HepG2 (cell line): Measurements from ENCODE around the gene PTPRD. TPM values are rescaled to one million over a fixed set of nuclear protein-coding genes. Genes with fewer than 3 reads are reported as not detected.

Experiments
- ATAC-seq: fragments of 200-7000 bp; cut with Tn5 transposase; 3 replicates; pipeline ENCODE4 v1.9.1; 2020; ENCODE audit warnings: mild to moderate bottlenecking, moderate library complexity
- BruUV-seq: library from RNA; stranded (reverse); fragments of 400-500 nt; replicated peaks from 2 replicates; lab custom pipeline; 2021; lab: Mats Ljungman, UMichigan
- CTCF ChIA-PET: fragments of 300-600 bp; formaldehyde crosslinking; extraction: SDS; loops from one replicate; lab custom pipeline; 2021; ENCODE audit warnings: low total read pairs, inconsistent platforms, low intra/inter-chr PET ratio; lab: Yijun Ruan, JAX
- POLR2A ChIA-PET: fragments of 350-600 bp; sonication (Branson Sonifier 250); formaldehyde crosslinking; loops from one replicate; lab custom pipeline; 2020; ENCODE audit warnings: antibody characterized with exemption, inconsistent platforms; lab: Yijun Ruan, JAX
- DNase-seq: peaks from one replicate; pipeline ENCODE4 v3.0.0-alpha.2; 2015; ENCODE audit warnings: low spot score
- FAIRE-seq: peaks from 3 replicates; lab custom pipeline; 2011; peaks lifted over from hg19 to GRCh38; lab: Jason Lieb, UNC
- H2AFZ ChIP-seq: one replicate; pipeline ENCODE4 v1.6.1; 2011; ENCODE audit warnings: low read length, inconsistent platforms
- H3K27ac ChIP-seq: fragments of 300-600 bp; 3 replicates; pipeline ENCODE4 v1.8.0; 2011; ENCODE audit warnings: mixed run types, mild to moderate bottlenecking, mixed read lengths, low read length, inconsistent platforms; ENCODE audit not compliant: insufficient read depth; ENCODE audit errors: extremely low read length
- H3K27me3 ChIP-seq, 2 experiments: fragments of 200-600 bp in 1 of 2; 2 replicates in 1 of 2; 3 replicates in 1 of 2; pipeline versions ENCODE4 v1.6.0 to v1.8.0; 2011; ENCODE audit warnings: low read length in 2 of 2, mild to moderate bottlenecking in 2 of 2, moderate library complexity in 2 of 2, inconsistent platforms in 1 of 2; ENCODE audit not compliant: insufficient read depth in 2 of 2, control insufficient read depth in 1 of 2
- H3K36me3 ChIP-seq, 2 experiments: fragments of 200-600 bp in 1 of 2; replicated peaks in 1 of 2; 2 replicates in 1 of 2; 3 replicates in 1 of 2; pipeline versions ENCODE4 v1.5.1 to v1.8.0; 2011; ENCODE audit warnings: low read length in 2 of 2, inconsistent platforms in 1 of 2; ENCODE audit not compliant: insufficient read depth in 2 of 2, control insufficient read depth in 1 of 2
- H3K4me1 ChIP-seq: 2 replicates; pipeline ENCODE4 v1.5.1; 2012; ENCODE audit warnings: low read length, inconsistent platforms; ENCODE audit not compliant: insufficient read depth
- H3K4me2 ChIP-seq: 2 replicates; pipeline ENCODE4 v1.6.0; 2011; ENCODE audit warnings: low read depth, low read length, inconsistent platforms
- H3K4me3 ChIP-seq, 3 experiments: fragments of 200-600 bp in 1 of 3; sonication (generic), shearing (Covaris generic) in 1 of 3; replicated peaks in 1 of 3; 2 replicates each; pipeline ENCODE4 v1.5.1; 2011 to 2016; ENCODE audit warnings: low read length in 3 of 3, inconsistent platforms in 2 of 3, low read depth in 2 of 3, mild to moderate bottlenecking in 2 of 3, control low read depth in 1 of 3, mixed read lengths in 1 of 3; ENCODE audit not compliant: insufficient read depth in 1 of 3
- H3K79me2 ChIP-seq: one replicate; pipeline ENCODE4 v1.6.1; 2011; ENCODE audit warnings: low read length, inconsistent platforms; ENCODE audit not compliant: insufficient read depth
- H3K9ac ChIP-seq: 2 replicates; pipeline ENCODE4 v1.6.0; 2011; ENCODE audit warnings: mild to moderate bottlenecking, low read depth, low read length, inconsistent platforms; ENCODE audit not compliant: insufficient read depth
- H3K9me3 ChIP-seq: 2 replicates; pipeline ENCODE4 v1.5.1; 2012; ENCODE audit warnings: mild to moderate bottlenecking, low read length
- H4K20me1 ChIP-seq: 2 replicates; pipeline ENCODE4 v1.6.0; 2011; ENCODE audit warnings: inconsistent platforms, mild to moderate bottlenecking, low read length, moderate library complexity; ENCODE audit not compliant: insufficient read depth
- CREB1 ChIP-seq, 2 experiments: fragments of 450-650 bp in 1 of 2; IDR thresholded peaks; 2 replicates each; pipeline ENCODE4 v1.6.1; 2016 to 2017; ENCODE audit warnings: control low read depth in 1 of 2, mild to moderate bottlenecking in 1 of 2, missing compliant biosample characterization in 1 of 2, missing genetic modification characterization in 1 of 2
- FOXA1 ChIP-seq, 2 experiments: fragments of 450-650 bp in 1 of 2; sonication (generic) in 1 of 2; formaldehyde crosslinking in 1 of 2; IDR thresholded peaks; 2 replicates each; pipeline versions ENCODE4 v1.4.0 to v1.6.1; 2016 to 2020; ENCODE audit warnings: missing genetic modification reagents in 1 of 2
- FOXO1 ChIP-seq: sonication (generic); formaldehyde crosslinking; IDR thresholded peaks from 2 replicates; pipeline ENCODE4 v1.4.0; 2020; ENCODE audit warnings: missing genetic modification reagents
- HDAC2 ChIP-seq: sonication (generic); formaldehyde crosslinking; IDR thresholded peaks from 2 replicates; pipeline ENCODE4 v1.4.0; 2020; ENCODE audit warnings: missing genetic modification reagents
- KLF6 ChIP-seq: IDR thresholded peaks from 2 replicates; pipeline ENCODE4 v1.8.0; 2016; ENCODE audit warnings: missing biosample characterization, missing genetic modification reagents
- PAWR ChIP-seq: sonication (generic); formaldehyde crosslinking; IDR thresholded peaks from 2 replicates; pipeline ENCODE4 v1.4.0; 2020; ENCODE audit warnings: missing genetic modification reagents, mild to moderate bottlenecking, borderline replicate concordance
- RARG ChIP-seq: sonication (generic); formaldehyde crosslinking; IDR thresholded peaks from 2 replicates; pipeline ENCODE4 v1.4.0; 2020; ENCODE audit warnings: low read depth, mild to moderate bottlenecking, missing genetic modification reagents
- RNF2 ChIP-seq: fragments of 450-650 bp; conservative IDR thresholded peaks from 2 replicates; pipeline ENCODE4 v1.6.1; 2016; ENCODE audit warnings: low read depth
- TFE3 ChIP-seq: IDR thresholded peaks from 2 replicates; pipeline ENCODE4 v1.6.1; 2016
- WIZ ChIP-seq: sonication (generic); formaldehyde crosslinking; IDR thresholded peaks from 2 replicates; pipeline ENCODE4 v1.5.1; 2020; ENCODE audit warnings: mild to moderate bottlenecking, missing genetic modification reagents
- YEATS4 ChIP-seq: sonication (generic); formaldehyde crosslinking; IDR thresholded peaks from 2 replicates; pipeline ENCODE4 v1.4.0; 2020; ENCODE audit warnings: missing genetic modification reagents, borderline replicate concordance
- ZBTB42 ChIP-seq: sonication (generic); formaldehyde crosslinking; IDR thresholded peaks from 2 replicates; pipeline ENCODE4 v1.5.0; 2020; ENCODE audit warnings: mild to moderate bottlenecking, missing genetic modification reagents
- ZNF317 ChIP-seq: sonication (generic); formaldehyde crosslinking; IDR thresholded peaks from 2 replicates; pipeline ENCODE4 v1.5.0; 2020; ENCODE audit warnings: mild to moderate bottlenecking, missing genetic modification reagents
- ZNF543 ChIP-seq: sonication (generic); formaldehyde crosslinking; IDR thresholded peaks from 2 replicates; pipeline ENCODE4 v1.4.0; 2020; ENCODE audit warnings: mild to moderate bottlenecking, missing genetic modification reagents
- ZNF720 ChIP-seq: sonication (generic); formaldehyde crosslinking; IDR thresholded peaks from 2 replicates; pipeline ENCODE4 v1.4.0; 2020; ENCODE audit warnings: missing genetic modification reagents
- WGBS: methylation state at CpG from one replicate; pipeline ENCODE4 v1.1.6; 2017; ENCODE audit warnings: low lambda C conversion rate; 5-methylcytosine and 5-hydroxymethylcytosine counted together
- in situ Hi-C: cut with HindIII; loops from 2 replicates; pipeline ENCODE4 v1.10.0; 2017; ENCODE audit warnings: low pct_unique_long_range_greater_than_20kb; ENCODE audit not compliant: extremely low pct_ligation_motif_present
- intact Hi-C: fragments of 100-400 bp; cut with micrococcal nuclease; formaldehyde crosslinking; loops from one replicate; pipeline ENCODE4 v1.10.0; 2022; ENCODE audit not compliant: unreplicated experiment
- polyA plus RNA-seq, 8 experiments: library from polyadenylated mRNA; depleted of rRNA in 3 of 8; stranded (reverse) in 7 of 8; unstranded in 1 of 8; fragments of >200 nt; fragmentation: Illumina TruSeq in 4 of 8; extraction: Trizol in 4 of 8; gene quantifications; 2 replicates each; pipeline versions ENCODE4 v1.2.1 to v1.2.3, GENCODE V29; 2011 to 2016; ENCODE audit warnings: low read depth in 4 of 8, missing spikeins in 1 of 8, mixed read lengths in 1 of 8; ENCODE audit not compliant: insufficient read depth in 1 of 8
- total RNA-seq, 5 experiments: library from RNA; depleted of rRNA; stranded (reverse); fragments of >200 nt; fragmentation: Illumina TruSeq; extraction: Trizol; gene quantifications; 2 replicates each; pipeline ENCODE4 v1.2.3, GENCODE V29; 2016; ENCODE audit warnings: low read depth in 1 of 5

Gene PTPRD
- total and polyA plus RNA-seq, 2 of the 13 experiments (the other 11 are each of a cell fraction or from before 2014, with no cell fraction given) = 0.05 TPM; not detected in 1

DNA sequence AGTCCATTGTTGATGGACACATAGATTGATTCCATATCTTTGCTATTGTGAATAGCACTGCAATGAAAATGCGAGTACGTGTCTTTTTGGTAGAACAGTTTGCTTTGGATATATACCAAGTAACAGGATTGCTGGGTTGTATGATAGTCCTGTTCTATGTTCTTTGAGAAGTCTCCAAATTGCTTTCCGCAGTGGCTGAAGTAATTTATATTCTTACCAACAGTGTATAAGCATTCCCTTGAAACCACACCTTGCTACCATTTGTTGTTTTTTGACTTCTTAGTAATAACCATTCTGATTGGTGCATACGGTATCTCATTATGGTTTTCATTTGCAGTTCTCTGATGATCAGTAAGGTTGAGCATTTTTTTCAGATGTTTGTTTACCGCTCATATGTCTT, 792.9 kb downstream of the PTPRD start:
- in situ Hi-C loops = no loop called here
- 43% methylated on average over 5 of the region's 5 CpGs for WGBS
- ATAC-seq = no peak

DNA sequence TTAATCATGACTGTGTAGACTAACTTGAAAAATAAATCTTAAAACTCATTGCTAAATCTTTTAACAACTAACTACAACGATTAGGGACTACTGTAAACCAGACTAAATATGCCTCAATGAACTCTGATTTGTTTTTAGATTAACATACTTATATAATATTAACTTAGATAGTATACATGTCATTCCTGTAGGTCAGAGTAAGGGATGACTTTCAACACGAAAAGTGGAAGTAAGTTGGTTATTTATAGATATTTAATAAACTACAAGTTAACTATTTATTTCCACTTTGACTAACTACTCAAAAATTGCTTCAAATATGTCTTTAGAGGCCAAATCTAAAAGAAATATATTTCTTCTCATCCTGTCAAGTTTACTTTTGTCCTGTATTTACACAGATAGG, 795.6 kb downstream of the PTPRD start:
- 1% methylated on average over 2 of the region's 2 CpGs for WGBS
- Histone ChIP-seq H3K9me3 (no peaks in the 10 kb centered on the region), H3K4me1 (no peaks in the 10 kb centered on the region), H3K4me3 (no peak overlapping the region), H3K27me3 (no peaks in the 10 kb centered on the region), H3K4me2 (no peak overlapping the region), H2AFZ (no peak overlapping the region), H3K9ac (no peak overlapping the region), H3K36me3 (no peaks in the 10 kb centered on the region), H4K20me1 (no peaks in the 10 kb centered on the region)
- FAIRE-seq = no peak
- intact Hi-C loops = no loop called here
- no TSS peak for BruUV-seq
- in situ Hi-C loops = no loop called here
- no peak for DNase-seq
- POLR2A ChIA-PET = no interaction called here
- CTCF ChIA-PET = no interaction called here
- TF ChIP-seq CREB1 (IDR thresholded peaks at IDR 0.05) = no peak
- TF ChIP-seq CREB1 (CRISPR knock-in tag; IDR thresholded peaks at IDR 0.05) = no peak
- TF ChIP-seq FOXO1 (CRISPR knock-in tag) = no peak
- no peak for TF ChIP-seq RNF2
- no peak for TF ChIP-seq HDAC2 (CRISPR knock-in tag)
- no peak for TF ChIP-seq FOXA1 (IDR thresholded peaks at IDR 0.05)
- no peak for TF ChIP-seq FOXA1 (CRISPR knock-in tag; IDR thresholded peaks at IDR 0.05)
- no peak for TF ChIP-seq RARG (CRISPR knock-in tag)
- no peak for TF ChIP-seq ZBTB42
- no peak for TF ChIP-seq YEATS4 (CRISPR knock-in tag)
- TF ChIP-seq, all 625 proteins: peak for 0
- ATAC-seq = no peak
- Histone ChIP-seq H3K27ac (no peak overlapping the region), H3K79me2 (no peaks in the 10 kb centered on the region)

More for the DNA sequence above, 792.9 kb downstream of the PTPRD start:
- no peak for TF ChIP-seq KLF6 (CRISPR knock-in tag)
- TF ChIP-seq WIZ (CRISPR knock-in tag) = no peak
- no peak for TF ChIP-seq ZNF720
- TF ChIP-seq PAWR = no peak
- TF ChIP-seq TFE3 (CRISPR knock-in tag) = no peak
- no peak for TF ChIP-seq ZNF543 (CRISPR knock-in tag)
- TF ChIP-seq ZNF317 (CRISPR knock-in tag) = no peak
- H3K9ac ChIP-seq = no peak overlapping the region
- no peak overlapping the region for H3K4me2 ChIP-seq
- ChIA-PET POLR2A (no interaction called here), CTCF (no interaction called here)
- no TSS peak for BruUV-seq
- no peaks in the 10 kb centered on the region for H3K4me1 ChIP-seq
- FAIRE-seq (no peak), DNase-seq (no peak)
- intact Hi-C loops = no loop called here
- H2AFZ ChIP-seq = no peak overlapping the region
- H3K27ac ChIP-seq = no peak overlapping the region
- H3K9me3 ChIP-seq = no peaks in the 10 kb centered on the region
- no peaks in the 10 kb centered on the region for H3K36me3 ChIP-seq
- no peaks in the 10 kb centered on the region for H3K27me3 ChIP-seq
- no peaks in the 10 kb centered on the region for H4K20me1 ChIP-seq
- H3K79me2 ChIP-seq = no peaks in the 10 kb centered on the region
- H3K4me3 ChIP-seq = no peak overlapping the region
